Activated CD4-positive, alpha-beta T cell treated with anti-CD3 and anti-CD28 coated beads, Interleukin-2, amount 50 U/mL, for 48 hours (primary cell): Measurements from ENCODE around the gene EPB41L3.
"Not testable (repeated sequence)": the region's sequence is repeated elsewhere in the genome, so short reads cannot be mapped to it uniquely, and the experiment has no call there.

ENCODE experiments used
- DNase-seq, 2 experiments: peaks; one replicate each; pipeline ENCODE4 v3.0.0-alpha.2; 2020

EPB41L3 gene

DNA sequence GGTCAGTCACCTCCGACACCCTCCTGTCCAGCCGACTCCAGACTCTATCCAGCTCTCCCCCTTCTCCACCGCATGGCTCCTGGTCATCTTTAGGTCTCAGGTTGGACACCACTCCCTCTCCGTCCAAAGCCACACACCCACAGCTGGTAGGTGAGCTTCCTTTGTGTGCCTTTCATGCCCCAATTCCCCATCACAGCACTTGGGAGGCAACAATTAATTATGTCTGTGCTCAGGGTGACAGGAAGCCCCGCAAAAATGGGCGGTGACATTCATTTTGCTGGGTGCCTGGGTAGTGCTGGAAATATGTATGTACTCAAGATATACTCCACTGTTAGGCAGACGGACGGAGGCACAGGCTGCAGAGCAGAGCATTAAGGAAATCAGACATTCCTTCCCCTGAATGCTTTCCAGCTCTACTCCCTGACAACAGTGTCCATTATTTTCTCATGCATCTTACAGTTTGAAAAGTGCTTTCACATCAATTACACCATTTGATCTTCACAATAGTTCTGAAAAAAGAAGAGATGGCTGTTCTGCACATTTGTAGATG lies 13.1 kb downstream of the EPB41L3 start:
- no peak for DNase-seq

DNA sequence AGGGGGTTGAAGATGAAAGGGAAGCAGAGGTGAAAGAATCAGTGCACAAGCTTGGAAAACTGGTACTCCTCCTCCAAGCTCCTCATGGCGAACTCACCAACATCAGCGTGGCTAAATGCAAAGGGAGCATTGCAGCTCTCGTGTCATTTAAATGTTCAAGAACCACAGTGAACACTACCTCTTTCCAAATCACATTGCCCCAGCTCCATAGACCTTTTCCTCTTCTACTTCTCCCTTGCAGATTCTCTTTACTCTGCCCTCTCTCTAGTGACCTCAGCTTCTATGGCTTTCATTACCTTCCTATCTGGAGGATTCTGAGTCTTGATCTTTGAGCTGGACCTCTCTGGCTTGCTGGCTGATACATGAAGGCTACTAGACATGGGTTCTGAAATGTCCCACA lies 14.3 kb downstream of the EPB41L3 start:
- DNase-seq, result no peak

DNA sequence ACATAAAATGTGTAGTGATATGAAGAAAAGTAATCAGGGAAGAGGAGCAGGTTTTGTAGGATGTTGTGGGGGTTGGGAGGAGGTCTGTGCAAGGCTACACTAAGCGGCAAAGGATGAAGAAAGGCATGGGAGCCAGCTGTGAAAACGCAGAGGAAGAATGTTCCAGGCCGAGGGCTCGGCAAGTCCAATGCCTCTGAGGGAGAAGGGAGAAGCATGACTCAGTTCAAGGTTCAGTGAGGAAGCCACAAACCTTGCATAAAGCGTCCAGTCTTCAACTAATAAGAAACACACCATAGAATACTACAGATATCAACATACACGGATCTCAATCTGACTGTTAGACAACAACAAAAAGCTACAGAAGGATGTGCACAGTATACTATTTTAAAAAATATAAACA lies 16.2 kb downstream of the EPB41L3 start:
- DNase-seq, result no peak

DNA sequence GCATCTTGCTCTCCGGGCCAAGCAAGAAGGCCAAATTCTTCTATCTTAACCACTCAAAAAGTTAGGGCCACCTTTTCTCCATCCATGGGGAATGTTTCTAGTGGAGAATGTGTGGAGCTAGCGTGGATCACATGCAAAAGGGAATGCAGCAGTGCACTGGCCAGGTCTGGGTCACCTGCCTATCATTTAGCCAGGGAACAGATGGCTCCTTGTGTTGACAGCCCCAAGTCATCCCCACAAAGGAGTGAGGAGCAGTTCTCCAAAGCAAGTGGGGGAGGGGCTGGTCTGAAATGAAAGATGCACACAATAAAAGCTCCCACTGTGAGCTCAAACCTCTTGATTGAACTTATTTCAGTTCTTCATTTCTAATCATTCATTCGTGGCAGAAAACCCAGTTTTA lies 19.1 kb downstream of the EPB41L3 start:
- no peak for DNase-seq

DNA sequence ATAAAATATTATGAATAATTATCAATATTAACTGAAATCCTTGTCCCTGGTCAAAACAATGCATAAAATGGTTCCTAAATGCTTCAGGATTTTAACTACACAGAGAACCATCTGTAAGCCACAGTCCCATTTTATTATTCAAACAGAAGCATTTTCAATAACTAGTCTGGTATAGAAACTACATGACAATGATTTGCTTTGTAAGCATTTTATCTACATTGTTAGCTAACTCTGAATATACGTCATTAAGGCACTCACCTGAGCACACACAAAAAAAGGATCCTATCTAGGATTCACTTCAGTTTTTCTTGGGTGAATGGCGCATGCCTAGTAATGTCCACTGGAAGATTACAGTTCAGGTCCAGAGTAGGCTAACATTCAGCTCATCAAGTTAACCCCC lies 22.8 kb downstream of the EPB41L3 start:
- no peak for DNase-seq

DNA sequence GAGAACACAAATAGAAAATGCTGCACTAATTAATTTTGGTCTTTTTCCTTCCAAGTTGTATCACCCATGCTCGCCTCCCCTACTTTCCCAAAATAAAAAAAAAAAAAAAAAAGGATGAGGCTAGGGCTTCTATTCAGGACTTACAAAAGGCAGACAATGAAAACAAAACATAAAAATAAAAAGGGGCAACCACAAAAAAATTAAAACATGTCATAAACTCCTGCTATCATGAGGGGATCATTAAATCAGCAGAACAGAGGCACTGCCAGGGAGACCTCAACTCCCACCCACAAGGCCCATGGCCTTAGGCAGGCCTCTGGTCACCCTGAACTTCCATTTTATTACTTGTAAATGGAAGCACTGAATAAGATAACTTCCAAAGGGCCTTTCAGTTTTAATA lies 23.3 kb downstream of the EPB41L3 start:
- no peak for DNase-seq

DNA sequence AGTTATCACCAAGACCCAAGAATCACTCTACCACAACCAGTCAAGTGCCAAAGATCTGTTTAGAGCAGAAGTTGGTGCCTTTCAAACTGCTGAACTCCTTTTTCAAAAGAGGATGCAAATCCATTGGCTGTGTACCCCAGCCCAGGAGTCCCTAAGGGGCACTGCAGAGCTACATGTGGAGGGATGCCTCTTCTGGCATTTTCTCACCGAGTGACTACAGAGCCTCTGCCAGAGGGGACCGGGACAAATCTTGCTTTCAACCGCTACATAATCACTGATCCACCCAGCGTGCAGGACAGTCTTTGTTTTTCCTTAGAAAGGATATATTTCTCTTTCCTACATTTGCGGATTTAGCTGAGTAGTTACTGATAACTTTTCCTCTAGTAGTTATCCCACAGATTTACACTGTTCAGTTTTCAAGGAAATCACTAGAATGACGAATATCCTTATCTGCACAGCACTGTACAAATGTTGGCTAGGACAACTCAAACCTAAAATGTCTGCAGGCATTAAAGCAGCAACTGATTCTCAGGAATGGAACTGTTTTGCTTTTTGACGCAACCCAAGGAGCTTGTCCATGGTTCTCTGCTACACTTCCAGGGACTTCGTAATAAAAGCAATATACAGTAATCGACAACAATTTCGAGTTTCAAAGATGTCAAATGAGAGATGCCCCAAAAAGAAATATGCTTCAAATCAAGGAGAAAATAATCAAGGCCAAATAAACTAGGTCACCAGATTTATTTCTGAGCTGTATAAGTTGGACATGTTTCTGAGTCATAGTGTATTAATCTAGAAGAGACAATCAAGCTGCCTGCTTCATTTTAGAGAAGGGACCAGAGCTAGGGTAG lies 24.1 kb downstream of the EPB41L3 start:
- DNase-seq, result no peak

DNA sequence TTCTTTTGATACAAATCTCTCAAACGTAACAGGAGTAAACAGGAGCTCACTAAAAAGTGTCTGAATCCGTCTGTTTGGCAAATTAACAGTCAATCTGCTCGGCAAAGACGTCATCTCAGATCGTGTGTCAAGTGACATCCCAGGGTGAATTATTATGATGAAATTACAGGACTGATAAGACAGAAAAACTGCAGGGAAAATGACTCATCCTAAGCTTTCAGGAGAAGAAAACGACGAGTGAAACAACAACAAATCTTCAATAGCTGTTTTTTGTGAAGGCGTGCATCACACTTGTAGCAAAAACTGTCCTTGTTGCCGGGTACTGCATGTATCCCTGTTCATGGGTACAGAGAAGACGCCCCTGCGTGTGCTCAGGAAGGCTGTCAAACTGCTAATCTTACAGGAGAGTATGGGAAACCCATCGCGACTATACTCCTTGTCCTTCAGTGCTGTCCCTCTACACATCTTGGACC lies 24.9 kb downstream of the EPB41L3 start:
- no peak for DNase-seq

DNA sequence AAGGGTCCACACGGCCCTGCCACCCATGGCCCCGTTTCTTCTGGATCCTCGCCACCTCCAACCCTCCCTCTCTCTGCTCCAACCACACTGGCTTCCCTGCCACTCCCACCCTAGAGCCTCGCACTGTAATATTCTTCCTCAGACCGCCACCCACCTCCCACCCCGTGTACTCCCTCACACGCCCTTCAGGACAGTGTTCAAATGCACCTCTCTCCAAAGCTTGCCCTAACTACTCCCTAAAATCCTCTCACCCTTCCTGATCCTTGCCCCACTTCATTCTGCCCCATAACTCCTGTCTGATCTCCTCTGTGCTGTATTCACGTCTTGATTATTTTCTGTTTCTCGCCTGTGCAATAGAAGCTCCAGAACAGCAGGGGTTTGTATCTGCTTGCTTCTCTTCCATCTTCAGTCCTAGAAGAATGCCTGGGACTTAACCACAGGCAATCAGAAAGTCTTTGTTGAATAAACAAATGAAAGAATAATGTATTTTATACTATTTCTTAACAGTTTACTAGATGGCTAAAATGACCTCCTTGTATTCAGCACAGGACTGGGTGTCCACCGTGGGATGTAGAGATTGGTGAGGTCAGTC lies 25.5 kb downstream of the EPB41L3 start:
- DNase-seq, result no peak

DNA sequence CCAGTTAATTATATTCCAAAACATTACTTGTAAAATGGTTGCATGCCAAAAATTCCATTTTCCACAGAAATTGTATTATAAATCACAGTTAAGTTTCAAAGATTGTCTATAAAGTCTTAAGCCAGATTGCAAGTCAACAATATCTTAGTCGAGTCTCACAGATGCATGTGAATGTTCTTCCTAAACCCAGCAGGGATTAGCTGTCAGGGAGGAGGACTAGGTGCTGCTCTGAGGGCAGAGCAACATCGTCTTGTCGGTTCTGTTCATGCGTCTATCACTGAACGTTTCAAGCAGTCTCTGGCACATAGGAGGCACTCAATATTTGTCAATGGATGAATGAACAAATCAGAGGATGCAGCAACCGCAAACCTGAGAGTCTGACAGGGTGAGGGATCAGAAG lies 27.0 kb downstream of the EPB41L3 start:
- DNase-seq, result no peak

DNA sequence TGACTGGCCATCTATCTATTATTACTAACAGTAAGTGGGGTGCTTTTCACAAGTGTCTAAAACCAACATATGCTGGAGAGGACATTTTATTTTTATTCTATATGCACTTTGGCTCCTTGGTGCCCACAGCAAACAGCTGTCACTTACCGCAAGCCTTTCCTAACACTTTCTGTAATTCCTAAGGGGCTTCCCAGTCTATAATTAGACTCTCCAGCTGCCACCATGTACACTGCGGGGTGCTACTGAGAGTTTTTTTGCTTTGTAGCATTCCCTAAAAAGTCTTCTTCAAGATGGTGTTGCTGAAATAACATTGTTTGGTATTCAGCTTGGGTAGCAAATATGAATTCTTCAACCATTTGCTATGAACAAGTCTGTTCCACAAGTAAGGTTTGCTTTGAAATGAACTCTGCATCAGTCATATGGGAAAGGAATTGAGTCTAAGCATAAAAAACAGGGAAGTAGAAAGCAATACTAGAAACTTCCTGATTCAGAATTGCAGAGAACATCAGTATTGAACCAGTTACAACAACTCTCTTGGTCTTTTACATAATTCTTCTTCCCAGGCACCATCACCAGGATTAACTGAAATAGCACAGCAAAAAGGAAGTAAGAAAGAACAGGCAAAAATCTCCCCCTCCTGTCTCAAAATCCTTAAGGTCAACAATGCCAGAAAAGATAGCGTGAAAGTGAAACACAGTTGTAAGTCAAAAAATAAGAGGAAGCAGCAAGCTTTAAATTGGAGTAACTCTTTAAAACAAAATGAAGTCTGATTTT lies 28.6 kb downstream of the EPB41L3 start:
- DNase-seq, result no peak

DNA sequence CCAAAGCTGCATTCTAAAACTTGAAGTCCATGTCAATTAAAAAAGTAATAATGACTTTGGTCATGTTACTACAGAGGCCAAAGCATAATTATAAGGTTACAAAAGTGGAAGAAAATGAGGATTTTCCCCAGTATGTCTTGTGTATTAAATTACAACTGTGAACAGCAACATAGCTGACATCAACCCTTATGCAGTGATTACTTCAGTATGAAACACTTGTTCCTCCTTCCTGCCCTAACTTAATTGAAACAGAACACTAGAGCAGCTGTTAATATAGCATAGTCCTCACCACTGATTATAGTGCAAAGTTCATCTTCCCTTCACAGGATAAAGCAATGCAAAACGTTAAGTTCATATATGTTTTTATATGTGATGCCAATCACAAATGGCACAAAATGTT lies 29.9 kb downstream of the EPB41L3 start:
- no peak for DNase-seq

DNA sequence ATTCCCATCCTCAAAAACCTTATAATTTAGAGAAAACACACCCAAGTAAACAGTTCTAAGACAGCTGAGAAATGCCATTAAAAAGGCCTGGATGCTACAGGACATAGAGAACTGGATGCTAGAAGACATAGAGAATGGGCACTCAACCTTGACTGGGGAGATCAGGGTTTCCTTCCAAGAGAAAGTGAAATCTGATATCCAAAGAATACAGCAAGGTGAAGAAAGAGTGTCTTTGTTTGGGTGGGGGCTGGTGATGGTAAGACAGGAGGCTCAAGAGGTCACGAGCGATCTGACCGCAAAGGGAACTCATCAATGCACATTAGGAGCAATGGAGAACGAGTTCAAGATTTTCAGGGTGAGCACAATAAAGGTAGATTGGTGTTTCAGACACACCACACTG lies 31.6 kb downstream of the EPB41L3 start:
- DNase-seq, result no peak

DNA sequence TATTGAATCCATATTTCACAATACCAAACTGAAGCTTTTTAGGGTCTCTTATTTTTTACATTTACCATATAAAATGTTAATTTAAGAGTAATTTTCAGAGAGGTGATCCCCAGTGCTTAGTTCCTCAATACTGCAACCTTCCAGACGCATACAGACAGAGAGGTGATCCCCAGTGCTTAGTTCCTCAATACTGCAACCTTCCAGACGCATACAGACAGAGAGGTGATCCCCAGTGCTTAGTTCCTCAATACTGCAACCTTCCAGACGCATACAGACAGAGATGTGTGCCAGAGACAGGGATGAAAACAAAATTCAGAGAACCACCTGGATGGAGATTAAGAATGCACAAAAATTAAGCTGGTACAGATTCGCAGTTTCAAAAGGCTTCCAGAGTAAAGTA lies 32.3 kb downstream of the EPB41L3 start:
- DNase-seq, result not testable (repeated sequence)

DNA sequence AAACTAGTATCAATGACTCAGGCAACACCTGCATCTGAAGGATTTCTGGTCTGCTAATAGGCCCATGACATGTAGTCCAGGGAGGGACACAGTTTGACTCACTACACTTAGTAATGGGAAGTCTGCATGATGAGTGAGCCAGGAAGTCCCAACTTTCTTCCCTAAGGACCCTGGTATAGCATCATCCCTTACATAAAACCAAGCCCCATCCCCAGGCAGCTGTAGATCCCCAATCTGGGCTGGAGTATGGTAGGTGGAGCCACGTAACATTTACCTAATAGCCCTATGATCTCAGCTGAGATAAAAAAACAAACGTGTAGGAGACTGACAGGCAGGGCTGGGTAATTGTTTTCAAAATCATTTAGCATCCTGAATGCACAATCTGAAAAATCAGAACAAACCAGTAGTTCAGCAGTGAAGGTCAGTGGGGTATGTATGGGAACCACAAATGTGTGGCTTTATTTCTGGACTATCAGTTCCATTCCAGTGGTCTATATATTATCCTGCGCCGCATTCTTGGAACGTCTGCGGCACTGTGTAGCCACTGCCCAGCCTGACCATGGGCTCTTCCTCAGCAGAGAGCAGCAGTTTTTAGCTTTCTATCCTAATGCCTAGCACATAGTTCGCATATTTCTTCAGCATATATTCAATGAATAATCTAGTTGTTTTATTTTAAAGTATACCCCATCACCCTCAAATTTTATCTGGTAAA lies 33.5 kb downstream of the EPB41L3 start:
- no peak for DNase-seq

DNA sequence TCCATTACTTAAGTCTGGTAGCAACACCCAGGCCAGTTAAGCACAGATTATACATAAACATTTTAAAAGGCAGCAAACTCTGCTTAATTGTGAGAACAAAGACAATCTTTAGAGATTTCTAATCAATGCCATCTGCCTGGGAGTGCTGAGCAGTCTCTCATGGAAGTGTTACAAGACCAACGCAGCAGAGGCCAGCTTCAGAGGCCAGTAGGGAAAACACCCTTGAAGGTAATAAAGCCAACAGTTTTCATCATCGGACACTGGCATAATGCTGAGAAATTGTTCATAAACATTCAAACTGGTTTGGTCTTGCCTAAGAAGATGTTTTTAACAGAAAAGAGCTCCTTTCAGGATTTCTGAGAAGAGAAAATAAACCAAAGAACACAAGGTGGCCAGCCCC lies 35.0 kb downstream of the EPB41L3 start:
- no peak for DNase-seq

DNA sequence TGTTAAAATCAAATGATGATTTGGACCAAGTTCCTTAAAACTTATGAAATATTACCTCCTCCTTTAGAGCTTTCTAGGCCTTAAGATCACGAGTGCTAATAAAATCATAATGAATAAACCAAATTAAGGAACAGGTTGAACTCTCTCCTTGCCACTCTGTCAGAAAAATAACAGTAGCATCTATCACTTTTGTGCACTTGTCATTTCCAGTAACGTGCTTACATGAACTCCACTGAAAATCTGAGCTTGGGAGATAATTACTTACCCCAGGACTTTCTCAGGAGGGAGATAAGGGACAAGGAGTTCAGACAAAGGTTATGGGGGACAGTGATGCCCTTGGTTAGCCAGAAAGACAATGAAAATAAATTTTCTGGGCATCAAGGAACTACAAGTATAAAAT lies 36.0 kb downstream of the EPB41L3 start:
- DNase-seq, result no peak

DNA sequence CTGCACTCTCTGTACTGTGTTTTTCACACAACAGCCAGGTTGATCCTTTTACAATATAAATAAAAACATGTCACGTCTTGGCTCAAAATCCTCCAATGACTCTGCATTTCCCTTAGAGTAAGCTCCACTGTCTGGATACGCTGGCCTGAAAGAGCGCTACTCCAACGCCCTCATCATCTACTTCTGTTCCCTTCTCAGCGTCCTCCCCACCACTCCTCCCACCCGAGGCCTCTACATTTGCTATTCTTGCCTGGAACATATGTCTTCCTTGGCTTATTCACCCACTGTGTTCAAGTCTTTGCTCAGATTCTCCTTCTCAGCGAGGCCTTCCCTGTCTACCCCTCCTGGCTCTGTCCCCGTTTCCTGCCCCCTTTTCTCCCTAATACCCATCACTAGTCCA lies 37.6 kb downstream of the EPB41L3 start:
- DNase-seq, result no peak

DNA sequence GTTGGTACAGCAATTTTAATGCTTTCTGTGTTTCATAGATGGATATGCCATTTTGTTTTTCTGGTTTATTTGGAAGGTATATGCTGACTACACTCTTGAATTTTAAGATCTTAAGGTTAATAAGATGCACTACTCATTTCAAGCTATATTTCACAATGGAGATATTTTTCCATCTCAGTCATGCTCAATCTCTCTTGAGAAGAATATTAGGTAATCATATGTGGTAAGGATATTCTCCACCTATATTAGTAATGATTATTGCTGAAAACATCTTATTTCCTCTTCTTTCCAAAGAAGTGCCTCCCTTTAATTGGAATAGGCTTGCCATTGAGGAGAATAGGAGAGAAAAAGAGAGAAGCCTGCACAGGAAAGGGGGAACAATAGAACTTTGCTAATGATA lies 40.1 kb downstream of the EPB41L3 start:
- no peak for DNase-seq

DNA sequence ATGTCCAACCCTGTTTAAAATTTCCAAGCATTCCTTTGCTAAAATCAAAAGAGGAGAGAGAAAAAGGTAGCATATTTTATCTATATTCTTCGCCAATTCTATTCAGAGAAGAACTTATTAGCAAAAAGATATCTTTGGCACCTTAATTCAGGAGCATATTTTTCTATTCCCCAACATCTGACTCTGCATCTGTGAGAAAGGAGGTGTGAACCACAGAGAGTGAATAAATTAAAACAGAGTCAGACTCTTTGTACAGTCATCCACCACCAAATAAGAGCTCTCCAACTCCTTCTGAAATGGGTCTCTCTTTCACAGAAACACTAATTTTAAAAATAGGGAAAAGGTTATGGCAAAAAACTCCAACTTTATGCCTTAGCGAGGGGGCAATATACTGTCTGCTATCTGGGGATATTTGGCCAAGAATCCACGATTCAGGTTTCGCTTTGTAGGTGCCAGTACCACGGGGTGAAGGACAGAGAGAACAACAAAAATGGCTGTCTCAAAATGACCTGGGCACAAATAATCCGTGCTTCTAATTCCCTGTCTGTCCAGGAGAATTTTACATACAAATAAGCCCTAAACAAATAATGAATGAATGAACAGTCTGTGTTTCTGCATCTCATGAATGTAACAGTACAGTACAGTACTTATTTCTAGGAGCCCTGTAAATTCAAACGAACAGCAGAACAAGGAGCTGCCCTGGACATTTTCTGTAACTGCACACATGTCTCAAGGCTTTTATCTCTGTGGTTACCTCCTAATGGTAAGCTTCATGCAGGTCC lies 43.4 kb downstream of the EPB41L3 start:
- DNase-seq, result no peak

DNA sequence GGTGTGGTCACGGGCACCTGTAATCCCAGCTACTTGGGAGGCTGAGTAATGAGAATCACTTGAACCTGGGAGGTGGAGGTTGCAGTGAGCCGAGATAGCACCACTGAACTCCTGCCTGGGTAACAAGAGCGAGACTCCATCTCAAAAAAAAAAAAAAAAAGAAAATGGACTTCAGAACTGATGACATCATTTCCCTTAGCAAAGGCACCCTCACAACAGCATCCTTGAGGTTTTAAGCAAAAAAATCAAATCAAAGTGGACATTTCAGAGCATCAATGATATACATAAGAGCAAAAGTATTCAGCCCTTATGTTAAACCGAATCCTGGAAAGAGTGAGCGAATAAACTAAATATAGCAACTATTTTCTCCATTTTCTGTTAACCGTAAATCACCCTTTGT lies 45.3 kb downstream of the EPB41L3 start:
- DNase-seq, result no peak

DNA sequence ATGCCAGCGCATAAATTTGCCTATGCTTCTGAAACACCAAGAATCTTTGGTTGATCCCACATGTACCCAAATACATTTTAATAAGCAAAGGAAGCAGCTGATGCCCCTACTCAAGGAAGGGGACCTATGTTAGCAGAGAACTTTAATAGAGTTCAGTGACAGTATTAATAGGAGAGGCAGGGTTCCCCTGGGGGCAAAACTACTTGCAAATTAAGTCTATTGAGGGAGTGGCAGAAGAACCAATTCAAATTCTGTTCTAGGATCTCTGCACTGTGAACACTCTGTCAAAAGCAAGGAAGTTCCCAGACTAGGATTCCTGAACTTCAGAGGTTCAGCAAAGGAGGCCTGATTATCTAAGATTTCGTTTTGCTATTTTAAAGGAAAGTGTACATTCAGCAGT lies 47.5 kb downstream of the EPB41L3 start:
- DNase-seq, result no peak
